ENCODE measurements around the gene TMEM255B.
"Not testable (repeated sequence)": the region's sequence is repeated elsewhere in the genome, so short reads cannot be mapped to it uniquely, and the experiment has no call there.

Gene TMEM255B

GRCh38 chr13:113758651-113759524 is at the start of gene TMEM255B:
TMEM255B (plus strand) TSS chr13:113759226; CDS start chr13:113759270, 44 bp downstream.
- peak; percentile 95 for DNase-seq

- no peak for DNase-seq
Measured at GRCh38 chr13:113722921-113723320, 36.1 kb upstream of the TMEM255B start.

- no peak for DNase-seq
Measured at GRCh38 chr13:113723410-113724015, 35.5 kb upstream of the TMEM255B start.

- DNase-seq, result no peak
Measured at GRCh38 chr13:113724016-113724758, 34.8 kb upstream of the TMEM255B start.

GRCh38 chr13:113724780-113725315 is 34.2 kb upstream of the TMEM255B start:
- no peak for DNase-seq

- not testable (repeated sequence) for DNase-seq
Measured at GRCh38 chr13:113725329-113726105, 33.5 kb upstream of the TMEM255B start.

GRCh38 chr13:113726106-113726821 is 32.8 kb upstream of the TMEM255B start:
- not testable (repeated sequence) for DNase-seq

- no peak for DNase-seq
Measured at GRCh38 chr13:113726961-113727411, 32.0 kb upstream of the TMEM255B start.

GRCh38 chr13:113728571-113729054 is 30.4 kb upstream of the TMEM255B start:
- DNase-seq, result no peak

GRCh38 chr13:113729187-113730019 is 29.6 kb upstream of the TMEM255B start:
- no peak for DNase-seq

- DNase-seq, result no peak
Measured at GRCh38 chr13:113730258-113730691, 28.8 kb upstream of the TMEM255B start.

GRCh38 chr13:113730831-113731191 is 28.2 kb upstream of the TMEM255B start:
- DNase-seq, result no peak

- DNase-seq, result no peak
Measured at GRCh38 chr13:113731192-113732175, 27.5 kb upstream of the TMEM255B start.

- DNase-seq, result peak; percentile 63
Measured at GRCh38 chr13:113732176-113732960, 26.7 kb upstream of the TMEM255B start.

- DNase-seq, result no peak
Measured at GRCh38 chr13:113732961-113733950, 25.8 kb upstream of the TMEM255B start.

- no peak for DNase-seq
Measured at GRCh38 chr13:113734099-113734825, 24.8 kb upstream of the TMEM255B start.

- DNase-seq, result no peak
Measured at GRCh38 chr13:113734826-113735125, 24.2 kb upstream of the TMEM255B start.
